Measurements from ENCODE around the gene SH3BP4.

The SH3BP4 gene

GRCh38 chr2:235024191-235024860 lies 72.5 kb downstream of the SH3BP4 start:
- Histone ChIP-seq H3K27me3 (ENCODE audit: low read depth) (no peaks in the 10 kb centered on the region), H3K36me3 (replicated peaks) (no peaks in the 10 kb centered on the region), H3K4me1 (no peaks in the 10 kb centered on the region), H3K9me3 (no peaks in the 10 kb centered on the region), H3K4me3 (no peak overlapping the region)
- no peak for DNase-seq (ENCODE audit: low spot score in 2 of 2)
- in situ Hi-C loops (cut with MboI; ENCODE audit: low sequenced_read_pairs): no loop called here

GRCh38 chr2:235024931-235025773 lies 73.3 kb downstream of the SH3BP4 start:
- Histone ChIP-seq H3K36me3 (replicated peaks) (no peaks in the 10 kb centered on the region), H3K9me3 (no peaks in the 10 kb centered on the region), H3K4me3 (no peak overlapping the region), H3K4me1 (no peaks in the 10 kb centered on the region), H3K27me3 (ENCODE audit: low read depth) (no peaks in the 10 kb centered on the region)
- no peak for DNase-seq (ENCODE audit: low spot score in 2 of 2)
- in situ Hi-C loops (cut with MboI; ENCODE audit: low sequenced_read_pairs): no loop called here

GRCh38 chr2:235025800-235026536 lies 74.2 kb downstream of the SH3BP4 start:
- DNase-seq (ENCODE audit: low spot score in 2 of 2): no peak
- no peaks in the 10 kb centered on the region for H3K9me3 ChIP-seq
- H3K36me3 ChIP-seq (replicated peaks): no peaks in the 10 kb centered on the region
- H3K4me3 ChIP-seq: no peak overlapping the region
- H3K27me3 ChIP-seq (ENCODE audit: low read depth): no peaks in the 10 kb centered on the region
- in situ Hi-C loops (cut with MboI; ENCODE audit: low sequenced_read_pairs): no loop called here
- H3K4me1 ChIP-seq: no peaks in the 10 kb centered on the region

- DNase-seq (ENCODE audit: low spot score in 2 of 2): no peak
- no peaks in the 10 kb centered on the region for H3K4me1 ChIP-seq
- no peak overlapping the region for H3K4me3 ChIP-seq
- H3K36me3 ChIP-seq (replicated peaks): no peaks in the 10 kb centered on the region
- H3K27me3 ChIP-seq (ENCODE audit: low read depth): no peaks in the 10 kb centered on the region
- H3K9me3 ChIP-seq: no peaks in the 10 kb centered on the region
- in situ Hi-C loops (cut with MboI; ENCODE audit: low sequenced_read_pairs): no loop called here
Measured at GRCh38 chr2:235026649-235027557, 75.1 kb downstream of the SH3BP4 start.

GRCh38 chr2:235027558-235028214 lies 75.9 kb downstream of the SH3BP4 start:
- H3K27me3 ChIP-seq (ENCODE audit: low read depth): no peaks in the 10 kb centered on the region
- in situ Hi-C loops (cut with MboI; ENCODE audit: low sequenced_read_pairs): no loop called here
- DNase-seq (ENCODE audit: low spot score in 2 of 2): no peak
- no peaks in the 10 kb centered on the region for H3K9me3 ChIP-seq
- no peak overlapping the region for H3K4me3 ChIP-seq
- no peaks in the 10 kb centered on the region for H3K36me3 ChIP-seq (replicated peaks)
- H3K4me1 ChIP-seq: no peaks in the 10 kb centered on the region

- H3K4me3 ChIP-seq: no peak overlapping the region
- H3K9me3 ChIP-seq: no peaks in the 10 kb centered on the region
- H3K36me3 ChIP-seq (replicated peaks): no peaks in the 10 kb centered on the region
- no peak for DNase-seq (ENCODE audit: low spot score in 2 of 2)
- no peaks in the 10 kb centered on the region for H3K27me3 ChIP-seq (ENCODE audit: low read depth)
- in situ Hi-C loops (cut with MboI; ENCODE audit: low sequenced_read_pairs): no loop called here
- no peaks in the 10 kb centered on the region for H3K4me1 ChIP-seq
Measured at GRCh38 chr2:235028646-235029045, 76.8 kb downstream of the SH3BP4 start.

- Histone ChIP-seq H3K27me3 (ENCODE audit: low read depth) (no peaks in the 10 kb centered on the region), H3K4me3 (no peak overlapping the region), H3K4me1 (no peaks in the 10 kb centered on the region), H3K36me3 (replicated peaks) (no peaks in the 10 kb centered on the region), H3K9me3 (no peaks in the 10 kb centered on the region)
- in situ Hi-C loops (cut with MboI; ENCODE audit: low sequenced_read_pairs): no loop called here
- no peak for DNase-seq (ENCODE audit: low spot score in 2 of 2)
Measured at GRCh38 chr2:235029054-235029453, 77.2 kb downstream of the SH3BP4 start.

- H3K36me3 ChIP-seq (replicated peaks): no peaks in the 10 kb centered on the region; the same call in 1 of the 2 replicates
- H3K4me1 ChIP-seq: no peaks in the 10 kb centered on the region
- in situ Hi-C loops (cut with MboI; ENCODE audit: low sequenced_read_pairs): no loop called here
- H3K27me3 ChIP-seq (ENCODE audit: low read depth): no peaks in the 10 kb centered on the region
- H3K4me3 ChIP-seq: no peak overlapping the region
- DNase-seq (ENCODE audit: low spot score in 2 of 2): no peak
- H3K9me3 ChIP-seq: no peaks in the 10 kb centered on the region
Measured at GRCh38 chr2:235030126-235030525, 78.3 kb downstream of the SH3BP4 start.

GRCh38 chr2:235030936-235031335 lies 79.1 kb downstream of the SH3BP4 start:
- DNase-seq (ENCODE audit: low spot score in 2 of 2): no peak
- no peak overlapping the region for H3K4me3 ChIP-seq
- H3K4me1 ChIP-seq: no peaks in the 10 kb centered on the region
- H3K36me3 ChIP-seq (replicated peaks): no peaks in the 10 kb centered on the region; the same call in none of the 2 replicates
- H3K9me3 ChIP-seq: no peaks in the 10 kb centered on the region
- in situ Hi-C loops (cut with MboI; ENCODE audit: low sequenced_read_pairs): no loop called here
- no peaks in the 10 kb centered on the region for H3K27me3 ChIP-seq (ENCODE audit: low read depth)

- Histone ChIP-seq H3K27me3 (ENCODE audit: low read depth) (no peaks in the 10 kb centered on the region), H3K36me3 (replicated peaks) (no peaks in the 10 kb centered on the region; the same call in none of the 2 replicates), H3K4me3 (no peak overlapping the region), H3K9me3 (no peaks in the 10 kb centered on the region), H3K4me1 (no peaks in the 10 kb centered on the region)
- in situ Hi-C loops (cut with MboI; ENCODE audit: low sequenced_read_pairs): no loop called here
- no peak for DNase-seq (ENCODE audit: low spot score in 2 of 2)
Measured at GRCh38 chr2:235031686-235032373, 80.0 kb downstream of the SH3BP4 start.

- Histone ChIP-seq H3K36me3 (replicated peaks) (peaks cover 2% of the 10 kb centered on the region), H3K27me3 (ENCODE audit: low read depth) (no peaks in the 10 kb centered on the region), H3K4me3 (no peak overlapping the region), H3K9me3 (no peaks in the 10 kb centered on the region), H3K4me1 (no peaks in the 10 kb centered on the region)
- in situ Hi-C loops (cut with MboI; ENCODE audit: low sequenced_read_pairs): no loop called here
- DNase-seq (ENCODE audit: low spot score in 2 of 2): no peak
Measured at GRCh38 chr2:235032466-235032865, 80.6 kb downstream of the SH3BP4 start.

- H3K36me3 ChIP-seq (replicated peaks): peaks cover 6% of the 10 kb centered on the region
Measured at GRCh38 chr2:235032949-235033348, 81.1 kb downstream of the SH3BP4 start.

More at GRCh38 chr2:235032949-235033348, 81.1 kb downstream of the SH3BP4 start:
- H3K9me3 ChIP-seq: no peaks in the 10 kb centered on the region
- in situ Hi-C loops (cut with MboI; ENCODE audit: low sequenced_read_pairs): no loop called here
- H3K4me1 ChIP-seq: no peaks in the 10 kb centered on the region
- H3K4me3 ChIP-seq: no peak overlapping the region
- DNase-seq (ENCODE audit: low spot score in 2 of 2): no peak
- no peaks in the 10 kb centered on the region for H3K27me3 ChIP-seq (ENCODE audit: low read depth)
